ENCODE results near the gene ABI3BP.

DNA sequence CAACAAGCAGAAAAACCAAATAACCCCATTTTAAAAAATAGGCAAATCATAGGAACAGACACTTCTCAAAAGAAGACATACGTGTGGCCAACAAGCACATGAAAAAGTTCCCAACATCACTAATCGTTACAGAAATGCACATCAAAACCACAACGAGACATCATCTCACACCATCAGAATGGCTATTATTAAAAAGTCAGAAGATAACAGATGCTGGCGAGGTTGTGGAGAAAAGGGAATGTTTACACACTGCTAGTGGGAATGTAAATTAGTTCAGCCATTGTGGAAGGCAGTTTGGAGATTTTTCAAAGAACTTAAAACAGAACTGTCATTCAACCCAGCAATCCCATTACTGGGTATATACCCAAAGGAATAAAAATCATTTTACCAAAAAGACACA, 60.7 kb downstream of the ABI3BP start:
- TF ChIP-seq, protein P1, sequence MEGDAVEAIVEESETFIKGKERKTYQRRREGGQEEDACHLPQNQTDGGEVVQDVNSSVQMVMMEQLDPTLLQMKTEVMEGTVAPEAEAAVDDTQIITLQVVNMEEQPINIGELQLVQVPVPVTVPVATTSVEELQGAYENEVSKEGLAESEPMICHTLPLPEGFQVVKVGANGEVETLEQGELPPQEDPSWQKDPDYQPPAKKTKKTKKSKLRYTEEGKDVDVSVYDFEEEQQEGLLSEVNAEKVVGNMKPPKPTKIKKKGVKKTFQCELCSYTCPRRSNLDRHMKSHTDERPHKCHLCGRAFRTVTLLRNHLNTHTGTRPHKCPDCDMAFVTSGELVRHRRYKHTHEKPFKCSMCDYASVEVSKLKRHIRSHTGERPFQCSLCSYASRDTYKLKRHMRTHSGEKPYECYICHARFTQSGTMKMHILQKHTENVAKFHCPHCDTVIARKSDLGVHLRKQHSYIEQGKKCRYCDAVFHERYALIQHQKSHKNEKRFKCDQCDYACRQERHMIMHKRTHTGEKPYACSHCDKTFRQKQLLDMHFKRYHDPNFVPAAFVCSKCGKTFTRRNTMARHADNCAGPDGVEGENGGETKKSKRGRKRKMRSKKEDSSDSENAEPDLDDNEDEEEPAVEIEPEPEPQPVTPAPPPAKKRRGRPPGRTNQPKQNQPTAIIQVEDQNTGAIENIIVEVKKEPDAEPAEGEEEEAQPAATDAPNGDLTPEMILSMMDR (IDR thresholded peaks at IDR 0.05) = no peak
- no peak for TF ChIP-seq POLR2A (IDR thresholded peaks at IDR 0.05)
